ENCODE measurements around the gene ANAPC7. TPM values are rescaled to one million over a fixed set of nuclear protein-coding genes. Genes with fewer than 3 reads are reported as not detected.

Gene ANAPC7
- total and polyA plus RNA-seq, 9 of the 15 experiments (the other 6 are each of a cell fraction or from before 2014, with no cell fraction given), result 46.7 to 158 (median 109) TPM

- no peak for TF ChIP-seq HINFP (tag; conservative IDR thresholded peaks at IDR 0.05; ENCODE audit: low read depth)
- peak; percentile 95 for TF ChIP-seq SMARCA5 (IDR thresholded peaks at IDR 0.05)
- peak; percentile 95 for TF ChIP-seq TAL1 (IDR thresholded peaks at IDR 0.05)
- TF ChIP-seq ZBTB34 (CRISPR knock-in tag; IDR thresholded peaks at IDR 0.05), result no peak
- TF ChIP-seq TRIM28 (IDR thresholded peaks at IDR 0.05), result no peak
- TF ChIP-seq DACH1 (IDR thresholded peaks at IDR 0.05; ENCODE audit: partially characterized antibody), result peak; percentile 53
- peak; percentile 98 for TF ChIP-seq ARID3A (IDR thresholded peaks at IDR 0.05; ENCODE audit: borderline replicate concordance, low read depth, low read length)
- TF ChIP-seq ZNF143 (CRISPR knock-in tag; IDR thresholded peaks at IDR 0.05), result no peak
- no peak for TF ChIP-seq ZNF76 (CRISPR knock-in tag; IDR thresholded peaks at IDR 0.05; ENCODE audit: borderline replicate concordance)
- TF ChIP-seq TEAD4 (IDR thresholded peaks at IDR 0.05; ENCODE audit: low read length), result peak; percentile 98
- no peak for TF ChIP-seq TEAD4 (CRISPR knock-in tag; IDR thresholded peaks at IDR 0.05; ENCODE audit: borderline replicate concordance)
- TF ChIP-seq HNRNPH1 (optimal IDR thresholded peaks at IDR 0.05; ENCODE audit: low read depth, low read length), result no peak
- TF ChIP-seq SLC30A9 (CRISPR knock-in tag; IDR thresholded peaks at IDR 0.05), result no peak
- peak; percentile 75 for TF ChIP-seq SPI1 (IDR thresholded peaks at IDR 0.05; ENCODE audit: borderline replicate concordance, low read depth, low read length)
- no peak for TF ChIP-seq NR2F6 (CRISPR knock-in tag; IDR thresholded peaks at IDR 0.05)
- TF ChIP-seq ZNF280A (IDR thresholded peaks at IDR 0.05; ENCODE audit: low read depth, partially characterized antibody), result no peak
- TF ChIP-seq PURB (CRISPR knock-in tag; IDR thresholded peaks at IDR 0.05; ENCODE audit: low read depth), result no peak
- no peak for TF ChIP-seq ELK3 (CRISPR knock-in tag; IDR thresholded peaks at IDR 0.05)
Observed at GRCh38 chr12:110354172-110354780, 49.2 kb downstream of the ANAPC7 start (continued).
